ENCODE results near the gene CFDP1.
"Not testable (repeated sequence)": the region's sequence is repeated elsewhere in the genome, so short reads cannot be mapped to it uniquely, and the experiment has no call there.

CFDP1 gene

GRCh38 chr16:75458029-75458428 lies 24.7 kb upstream of the CFDP1 start:
- no peak for DNase-seq

- no peak for DNase-seq
Measured at GRCh38 chr16:75457485-75458021, 24.2 kb upstream of the CFDP1 start.

- DNase-seq = no peak
Measured at GRCh38 chr16:75456971-75457370, 23.7 kb upstream of the CFDP1 start.

DNA sequence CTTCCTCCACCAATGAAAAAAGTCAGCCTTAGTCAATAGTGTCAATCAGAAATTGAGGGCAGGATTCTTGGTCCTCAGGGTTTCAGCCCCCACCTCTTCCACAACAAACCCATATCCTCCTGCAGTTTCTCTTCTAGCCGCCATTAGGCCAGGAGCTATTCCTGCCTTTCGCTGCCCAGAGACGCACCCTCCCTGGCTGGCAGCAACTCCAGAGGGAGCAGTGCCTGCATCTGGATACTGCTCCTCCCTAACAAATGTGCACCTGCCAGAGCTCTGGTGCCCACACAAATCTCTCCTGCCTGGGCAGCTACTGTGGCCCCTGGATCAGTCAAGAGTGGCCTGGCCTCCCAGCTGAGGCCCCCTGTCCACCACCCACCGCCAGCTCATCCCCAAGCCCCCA lies 23.2 kb upstream of the CFDP1 start:
- DNase-seq = not testable (repeated sequence)

- DNase-seq = no peak
Measured at GRCh38 chr16:75455677-75456076, 22.4 kb upstream of the CFDP1 start.

GRCh38 chr16:75452464-75453190 lies 19.3 kb upstream of the CFDP1 start:
- DNase-seq = no peak

GRCh38 chr16:75446416-75446815 lies 13.1 kb upstream of the CFDP1 start:
- DNase-seq = no peak

DNA sequence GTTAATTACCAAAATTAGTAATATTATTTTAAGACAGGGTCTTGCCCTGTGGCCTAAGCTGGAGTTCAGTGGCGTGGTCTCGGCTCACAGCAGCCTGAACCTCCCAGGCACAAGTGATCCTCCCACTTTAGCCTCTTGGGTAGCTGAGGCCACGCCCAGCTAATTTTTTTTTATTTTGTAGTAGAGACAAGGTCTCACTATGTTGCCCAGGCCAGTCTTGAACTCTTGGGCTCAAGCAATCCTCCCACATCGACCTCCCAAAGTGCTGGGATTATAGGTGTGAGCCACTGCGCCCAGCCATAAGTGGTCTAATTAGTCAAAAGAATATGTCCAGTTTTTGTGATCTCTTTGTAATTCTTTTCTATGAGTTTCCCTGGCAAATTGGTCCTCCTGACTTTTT lies 12.0 kb upstream of the CFDP1 start:
- no peak for DNase-seq

- no peak for DNase-seq
Measured at GRCh38 chr16:75443298-75443697, 10.0 kb upstream of the CFDP1 start.

DNA sequence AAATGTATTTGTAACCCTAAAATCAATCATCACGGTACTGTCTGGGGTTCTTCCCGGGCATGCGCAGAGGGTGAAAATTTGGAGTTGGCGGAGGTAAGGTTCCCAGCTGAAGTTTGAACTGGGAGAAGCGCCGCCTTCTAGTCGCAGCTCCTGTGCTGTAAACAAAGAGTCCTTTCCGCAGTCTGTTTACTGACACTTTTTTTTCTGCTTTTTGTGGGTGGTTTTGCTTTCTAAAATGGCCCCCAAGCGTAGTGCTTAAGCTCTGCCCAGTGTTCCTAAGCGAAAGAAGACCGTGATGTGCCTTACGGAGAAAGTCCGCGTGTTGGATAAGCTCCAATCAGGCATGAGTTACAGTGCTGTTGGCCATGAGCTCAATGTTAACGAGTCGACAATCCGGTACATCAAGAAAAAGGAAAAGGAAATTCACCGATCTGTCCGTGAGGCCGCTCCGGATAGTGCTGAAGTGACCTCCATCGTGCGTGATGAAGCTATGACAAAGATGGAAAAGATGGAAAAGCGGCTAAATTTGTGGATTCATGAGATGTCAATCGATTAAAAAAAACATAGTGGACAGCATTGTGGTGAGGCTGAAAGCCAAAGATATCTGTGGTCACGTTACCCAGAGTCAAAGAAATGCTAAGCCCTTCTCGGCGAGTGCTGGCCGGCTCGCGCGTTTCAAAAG lies 570 bp upstream of the CFDP1 start:
- no peak for DNase-seq

GRCh38 chr16:75429621-75430403 lies 3.5 kb downstream of the CFDP1 start:
- DNase-seq = no peak

DNA sequence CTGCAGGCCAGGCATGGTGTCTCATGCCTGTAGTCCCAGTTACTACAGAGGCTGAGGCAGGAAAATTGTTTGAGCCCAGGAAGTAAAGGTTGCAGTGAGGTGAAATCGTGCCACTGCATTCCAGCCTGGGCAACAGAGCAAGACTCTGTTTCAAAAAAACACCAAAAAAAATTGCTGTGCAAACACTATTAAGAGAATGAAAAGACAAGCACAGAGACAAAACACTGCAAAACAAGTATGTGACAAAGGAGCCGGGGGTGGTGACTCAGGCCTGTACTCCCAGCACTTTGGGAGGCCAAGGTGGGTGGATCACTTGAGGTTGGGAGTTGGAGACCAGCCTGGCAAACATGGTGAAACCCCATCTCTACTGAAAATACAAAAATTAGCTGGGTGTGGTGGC lies 6.8 kb downstream of the CFDP1 start:
- not testable (repeated sequence) for DNase-seq

GRCh38 chr16:75424105-75424762 lies 9.1 kb downstream of the CFDP1 start:
- DNase-seq = not testable (repeated sequence)

DNA sequence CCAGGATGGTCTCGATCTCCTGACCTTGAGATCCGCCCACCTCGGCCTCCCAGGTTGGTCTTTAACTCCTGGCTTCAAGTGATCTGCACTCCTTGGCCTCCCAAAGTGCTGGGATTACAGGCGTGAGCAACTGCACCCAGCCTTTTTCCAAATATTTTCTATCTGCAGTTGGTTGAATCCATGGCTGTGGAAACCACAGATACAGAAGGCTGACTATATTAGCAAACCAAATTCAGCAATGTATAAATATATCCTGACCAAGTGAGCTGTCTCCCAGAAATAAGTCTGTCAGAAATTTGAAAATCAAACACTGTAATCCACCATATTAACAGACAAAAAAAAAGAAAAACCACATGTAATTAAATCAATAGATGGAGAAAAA lies 9.6 kb downstream of the CFDP1 start:
- DNase-seq = no peak

- no peak for DNase-seq
Measured at GRCh38 chr16:75421820-75422126, 11.5 kb downstream of the CFDP1 start.

DNA sequence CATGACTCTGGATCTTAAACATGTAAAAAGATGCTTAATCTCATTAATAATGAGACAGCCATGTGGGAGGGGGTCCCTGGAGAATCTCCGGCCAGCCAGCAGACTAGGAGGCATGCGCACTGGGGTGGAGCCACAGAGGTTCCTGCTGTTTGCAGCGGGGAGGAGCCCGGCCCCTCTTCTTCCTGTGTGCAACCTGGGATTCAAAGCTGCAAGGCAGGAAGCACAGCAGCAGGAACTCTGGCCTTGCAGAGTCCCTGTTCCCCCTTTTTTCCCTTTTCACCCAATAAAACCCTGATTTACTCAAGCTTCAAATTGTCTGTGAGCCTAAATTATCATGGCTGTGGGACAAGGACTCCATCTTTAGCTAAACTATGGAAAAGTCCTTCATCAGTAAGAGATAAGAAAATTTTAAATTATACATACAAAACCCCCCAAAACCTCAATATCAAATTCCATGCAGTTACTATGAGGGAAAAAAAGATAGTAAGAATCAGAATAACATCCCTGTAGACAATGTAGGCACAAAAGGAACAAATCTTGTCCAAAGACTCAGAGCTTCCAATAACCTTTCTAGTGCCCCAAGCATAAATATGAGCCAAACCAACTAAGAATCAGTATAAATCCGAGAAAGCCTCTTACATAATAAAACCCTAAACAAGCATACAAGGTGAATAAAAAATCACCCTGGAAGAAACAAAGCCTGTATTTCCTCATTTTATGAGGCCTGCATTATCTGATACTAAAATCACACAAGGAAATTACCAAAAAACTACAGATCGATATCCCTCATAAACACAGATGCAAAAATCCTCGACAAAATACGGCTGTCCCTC lies 12.1 kb downstream of the CFDP1 start:
- peak; percentile 16 for DNase-seq

DNA sequence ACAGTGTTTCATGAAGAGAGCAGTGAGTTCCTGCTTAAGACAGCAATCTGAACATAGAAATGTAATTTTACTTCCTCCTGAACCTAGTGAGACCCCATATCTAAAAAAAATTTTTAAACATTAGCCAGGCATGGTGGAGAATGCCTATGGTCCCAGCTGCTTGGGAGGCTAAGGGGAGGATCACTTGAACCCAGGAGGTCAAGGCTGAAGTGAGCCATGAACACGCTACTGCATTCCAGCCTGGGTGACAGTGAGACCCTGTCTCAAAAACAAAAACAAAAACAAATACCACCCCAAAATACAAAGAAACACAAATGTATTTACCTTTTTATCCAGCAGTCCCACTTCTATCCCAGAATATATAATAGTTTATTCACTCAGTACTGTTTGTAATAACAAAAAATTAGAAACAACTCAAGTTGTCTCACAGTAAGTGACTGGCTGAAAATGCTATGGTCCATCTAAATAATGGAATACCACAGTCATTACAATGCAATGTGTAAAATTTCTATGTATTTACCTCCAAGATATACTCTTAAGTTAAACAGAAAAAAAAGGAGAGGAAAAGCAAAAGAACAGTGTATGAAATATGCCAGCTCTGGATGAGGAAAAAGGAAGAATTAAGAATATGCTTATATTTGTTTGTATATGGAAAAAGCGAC lies 16.3 kb downstream of the CFDP1 start:
- DNase-seq = no peak

DNA sequence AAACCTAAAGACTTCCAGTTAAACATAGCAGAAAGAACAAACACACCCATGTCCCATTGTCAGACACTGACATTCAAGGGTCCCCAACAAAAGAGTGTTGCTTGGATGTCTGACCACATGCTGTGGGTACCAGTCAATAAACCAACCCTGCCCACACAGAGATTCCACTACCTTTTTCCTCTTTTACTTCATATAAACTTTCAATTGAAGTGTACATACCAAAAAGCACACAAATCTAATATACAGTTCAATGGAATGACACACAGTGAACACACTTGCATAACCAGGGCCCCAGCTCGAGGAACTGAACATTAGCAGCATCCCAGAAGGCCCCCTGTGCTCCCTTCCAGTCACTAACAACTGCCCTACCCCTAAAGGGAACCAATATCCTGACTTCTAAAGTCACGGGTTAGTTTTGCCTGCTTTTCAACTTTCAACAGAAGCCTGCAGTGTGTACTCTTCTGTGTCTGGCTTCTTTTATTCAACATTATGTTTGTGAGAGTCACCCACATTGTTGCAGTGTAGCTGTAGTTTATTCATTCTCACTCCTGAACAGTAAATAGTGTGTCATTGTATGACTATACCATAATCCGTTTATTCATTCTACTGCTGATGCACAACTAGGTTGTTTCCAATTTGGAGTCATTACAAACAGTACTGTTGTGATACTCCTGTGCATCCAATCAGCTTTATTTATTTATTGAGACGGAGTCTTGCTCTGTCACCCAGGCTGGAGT lies 18.0 kb downstream of the CFDP1 start:
- DNase-seq = no peak

GRCh38 chr16:75413951-75414350 lies 19.4 kb downstream of the CFDP1 start:
- no peak for DNase-seq

GRCh38 chr16:75406943-75407342 lies 26.4 kb downstream of the CFDP1 start:
- DNase-seq = no peak

Data from activated naive CD4-positive, alpha-beta T cell treated with anti-CD3 and anti-CD28 coated beads, Interleukin-2, amount 50 U/mL, for 16 hours (primary cell).